HG02973 (cell line): Measurements from ENCODE around the gene RNLS.

Experiments
- ATAC-seq: cut with Tn5 transposase; IDR thresholded peaks from one replicate; pipeline ENCODE4 v1.9.1; 2021; ENCODE audit warnings: moderate library complexity; ENCODE audit not compliant: unreplicated experiment

The RNLS gene

DNA sequence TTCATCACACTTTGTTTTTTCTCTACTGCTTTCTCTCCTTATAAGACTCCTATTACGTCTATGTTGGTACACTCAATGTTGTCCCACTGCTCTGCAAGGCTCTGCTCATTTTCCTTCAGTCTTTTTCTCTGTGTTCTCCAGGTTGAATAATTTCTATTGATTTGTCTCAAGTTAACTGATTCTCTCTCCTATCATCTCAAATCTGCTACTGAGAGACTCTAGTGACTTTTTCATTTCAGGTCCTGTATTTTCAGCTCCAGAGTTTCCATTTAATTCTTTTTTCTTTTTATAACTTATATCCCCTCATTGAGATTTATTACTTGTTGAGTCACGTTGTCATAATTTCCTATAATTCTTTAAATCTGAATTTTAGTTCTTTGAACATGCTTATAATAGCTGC is 100.9 kb downstream of the RNLS start:
- ATAC-seq = no peak

- ATAC-seq = no peak
Observed at GRCh38 chr10:88478256-88478655, 104.9 kb downstream of the RNLS start.

GRCh38 chr10:88477343-88478085 is 105.6 kb downstream of the RNLS start:
- no peak for ATAC-seq

GRCh38 chr10:88474884-88475844 is 108.0 kb downstream of the RNLS start:
- no peak for ATAC-seq

DNA sequence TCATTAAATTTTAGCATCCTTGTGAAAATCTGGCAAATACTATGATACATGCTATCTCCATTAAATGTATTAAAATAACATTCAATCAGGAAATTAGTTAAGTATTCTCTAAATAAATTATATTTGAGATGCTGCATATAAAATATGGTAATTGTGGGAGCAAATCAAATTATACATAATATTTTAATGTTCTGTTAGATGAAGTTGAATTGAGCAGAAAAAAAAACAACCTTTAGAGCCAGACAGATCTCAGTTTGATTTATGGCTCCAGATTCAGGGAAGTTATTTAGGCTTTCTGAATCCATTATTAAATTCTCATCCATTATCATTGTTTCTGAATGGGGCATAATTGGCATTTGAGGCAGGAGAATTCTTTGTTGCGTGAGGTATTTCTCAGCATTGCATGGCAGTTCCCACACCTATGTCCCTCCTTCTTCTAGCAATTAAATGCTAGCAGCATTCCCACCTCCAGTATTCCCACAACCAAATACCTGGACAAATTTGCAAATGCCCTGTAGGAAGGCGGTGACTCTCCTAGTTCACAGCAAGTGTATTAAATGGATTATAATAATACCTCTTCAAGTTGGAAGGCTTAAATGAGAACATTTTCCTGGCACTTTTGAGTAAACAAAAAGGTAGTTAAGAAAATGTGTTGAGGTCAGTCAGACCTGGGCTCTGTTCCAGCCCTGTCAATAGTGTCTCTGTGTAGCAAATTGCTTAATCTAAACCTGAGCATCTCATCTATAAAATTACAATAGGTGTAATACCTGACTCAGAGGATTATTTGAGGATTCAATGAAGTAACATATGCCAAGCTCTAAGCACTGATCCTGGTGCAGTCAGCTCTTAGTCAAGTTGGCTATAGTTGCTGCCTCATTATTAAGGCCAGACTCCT is 108.9 kb downstream of the RNLS start:
- no peak for ATAC-seq

DNA sequence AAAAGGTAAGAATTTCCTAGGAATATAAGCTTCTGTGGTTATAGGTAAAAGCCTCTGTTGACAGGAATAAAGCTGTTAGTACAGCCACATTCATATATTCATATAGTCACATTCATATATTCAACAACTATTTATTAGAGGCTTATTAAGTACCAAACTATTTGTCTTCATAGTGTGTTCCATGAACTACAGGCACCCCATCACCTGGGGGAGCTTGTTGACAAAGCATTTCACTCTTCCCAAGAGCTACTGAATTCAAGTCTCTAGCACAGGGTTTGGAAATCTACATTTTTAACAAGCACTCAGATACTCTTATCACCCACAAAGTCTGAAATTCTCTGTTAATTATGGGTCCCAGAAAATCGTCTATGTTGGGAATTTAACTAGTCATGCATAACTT is 110.6 kb downstream of the RNLS start:
- no peak for ATAC-seq

DNA sequence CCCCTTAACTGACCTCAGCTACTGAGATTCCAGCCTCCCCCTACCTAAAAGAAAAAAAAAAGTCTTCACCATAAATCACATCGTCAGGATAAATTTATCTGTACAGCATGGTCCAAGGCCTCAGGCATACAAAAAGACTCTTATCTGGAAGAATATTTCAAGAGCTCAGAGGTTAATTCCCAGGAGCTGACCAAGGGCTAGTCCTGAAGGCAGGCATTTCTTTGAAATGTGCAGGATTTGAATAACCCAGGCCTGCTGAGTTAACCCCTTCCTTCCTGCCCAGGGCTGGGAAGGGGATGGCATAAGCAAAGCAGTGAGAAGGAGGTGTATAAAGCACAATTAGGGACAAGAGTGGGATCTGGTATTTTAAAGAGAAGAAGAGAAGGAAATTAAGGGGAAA is 111.2 kb downstream of the RNLS start:
- ATAC-seq = no peak

DNA sequence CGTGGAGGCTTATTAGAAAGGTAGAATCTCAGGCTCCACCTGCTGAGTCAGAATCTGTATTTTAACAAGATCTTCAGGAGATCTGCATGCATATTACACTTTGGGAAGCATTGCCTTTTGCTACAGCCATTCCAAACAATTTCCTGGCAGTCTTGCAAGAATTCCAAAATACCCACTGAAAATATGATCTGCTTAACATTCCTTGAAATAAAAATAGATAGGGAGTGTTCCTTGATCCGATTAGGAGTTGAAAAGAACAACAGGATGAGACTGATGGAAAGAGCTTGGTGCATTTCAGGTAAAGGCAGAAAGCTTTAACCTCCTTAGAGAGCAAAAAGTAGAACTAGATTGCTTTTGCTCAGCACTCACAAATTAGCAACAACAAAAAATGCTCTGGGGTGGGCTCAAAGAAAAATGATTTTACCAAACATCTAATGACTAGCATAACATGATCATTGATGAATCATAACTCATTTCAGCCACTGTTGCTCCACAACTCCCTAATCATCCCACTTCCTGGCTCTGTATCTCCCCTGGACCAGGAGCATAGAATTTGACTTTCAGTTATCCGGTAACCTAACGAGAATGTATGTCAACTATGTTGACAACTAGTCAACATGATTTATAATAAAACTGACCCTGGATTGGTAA is 115.2 kb downstream of the RNLS start:
- ATAC-seq = no peak

DNA sequence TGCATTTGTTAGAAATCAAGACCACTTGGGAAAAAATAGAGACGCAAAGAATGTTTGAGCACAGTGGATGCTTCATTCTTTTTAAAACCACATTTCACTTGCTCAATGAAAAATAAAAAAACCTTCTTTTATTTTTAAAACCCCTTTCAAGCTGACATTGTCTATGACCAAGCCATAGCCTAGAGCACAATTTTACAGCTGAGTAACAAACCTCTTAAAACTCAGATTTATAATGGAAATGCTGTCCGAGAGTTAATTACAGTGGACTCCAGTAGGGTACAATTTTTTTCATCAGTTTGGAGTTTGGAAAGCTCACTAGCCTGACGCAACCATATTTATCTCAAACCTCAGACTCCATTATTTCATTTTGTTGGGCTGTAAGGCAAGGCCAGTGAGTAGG is 116.3 kb downstream of the RNLS start:
- ATAC-seq = no peak

DNA sequence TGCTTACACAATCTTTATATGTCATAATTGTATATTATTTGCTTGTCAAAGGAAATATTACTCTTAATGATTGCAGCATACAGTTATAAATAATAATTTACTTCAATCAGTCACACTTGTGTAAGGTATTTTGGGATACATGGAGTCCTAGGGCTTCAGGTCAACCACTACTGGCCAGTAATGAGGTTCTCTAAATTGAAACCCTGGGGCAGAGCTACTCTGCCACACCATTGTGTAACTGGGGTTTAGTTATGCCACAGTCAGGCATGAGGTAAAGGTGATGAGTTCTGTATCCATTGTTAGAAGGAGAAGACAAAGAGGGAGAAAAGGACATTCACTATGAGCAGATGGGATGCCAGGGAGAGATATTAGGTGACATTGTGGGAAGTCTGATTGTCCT is 117.4 kb downstream of the RNLS start:
- no peak for ATAC-seq

GRCh38 chr10:88463811-88464210 is 119.3 kb downstream of the RNLS start:
- ATAC-seq = no peak

- ATAC-seq = no peak
Observed at GRCh38 chr10:88461426-88461825, 121.7 kb downstream of the RNLS start.

DNA sequence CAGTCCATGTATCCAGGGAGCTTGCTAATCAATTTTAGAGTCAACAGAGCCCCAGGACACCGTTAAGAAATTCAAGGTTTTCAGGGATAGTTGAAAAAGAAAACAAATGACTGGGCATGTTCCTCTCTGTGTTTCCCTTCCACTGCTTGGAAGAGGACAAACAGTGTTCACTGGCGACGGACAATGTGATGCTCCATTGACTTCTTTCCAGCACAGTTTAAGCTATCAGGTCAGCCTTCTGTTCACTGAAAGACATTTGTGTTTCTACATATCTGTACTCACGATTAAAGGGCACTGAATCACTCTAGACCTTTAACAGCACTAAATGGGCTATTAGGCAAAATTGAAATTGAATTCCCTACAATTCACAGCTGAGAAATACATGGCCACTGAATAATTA is 123.6 kb downstream of the RNLS start:
- no peak for ATAC-seq

DNA sequence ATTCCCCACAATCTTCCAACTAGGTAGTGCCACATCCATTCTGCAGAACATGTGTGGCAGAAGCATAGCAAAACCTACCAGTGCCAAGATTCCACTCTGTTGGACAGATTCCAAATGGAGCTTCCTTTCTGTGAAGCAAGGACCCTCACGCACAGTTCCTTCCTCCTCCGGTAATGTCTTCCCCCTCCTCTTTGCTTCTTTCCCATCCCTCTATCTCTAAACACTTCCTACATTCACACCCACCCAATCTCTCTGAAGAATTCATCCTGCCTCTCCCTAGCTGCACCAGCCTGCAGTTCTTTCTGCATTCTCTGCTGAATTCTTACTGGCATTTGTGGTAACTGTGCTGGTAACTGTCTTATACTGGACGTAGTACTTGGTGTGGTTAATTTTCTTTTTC is 124.9 kb downstream of the RNLS start:
- ATAC-seq = no peak

GRCh38 chr10:88457660-88458059 is 125.5 kb downstream of the RNLS start:
- no peak for ATAC-seq

DNA sequence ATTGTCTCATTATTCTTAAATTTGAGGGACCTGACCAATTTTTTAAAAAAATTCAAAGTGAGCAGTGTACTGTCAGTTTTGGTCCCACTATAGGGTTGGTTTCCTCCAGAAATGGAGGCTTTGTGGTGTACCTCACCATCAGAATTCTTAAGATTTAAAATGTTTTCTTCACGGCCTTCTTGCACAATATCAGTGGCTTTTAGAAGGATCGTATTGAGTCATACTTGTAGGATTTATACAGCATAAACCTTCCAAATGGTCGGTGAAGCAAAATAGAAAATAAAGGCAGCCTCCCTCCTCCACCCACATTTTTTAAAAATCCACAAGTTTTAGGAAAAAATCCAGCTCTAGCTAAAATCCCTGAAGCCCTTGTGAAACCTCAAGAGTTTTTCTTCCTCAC is 126.4 kb downstream of the RNLS start:
- no peak for ATAC-seq

DNA sequence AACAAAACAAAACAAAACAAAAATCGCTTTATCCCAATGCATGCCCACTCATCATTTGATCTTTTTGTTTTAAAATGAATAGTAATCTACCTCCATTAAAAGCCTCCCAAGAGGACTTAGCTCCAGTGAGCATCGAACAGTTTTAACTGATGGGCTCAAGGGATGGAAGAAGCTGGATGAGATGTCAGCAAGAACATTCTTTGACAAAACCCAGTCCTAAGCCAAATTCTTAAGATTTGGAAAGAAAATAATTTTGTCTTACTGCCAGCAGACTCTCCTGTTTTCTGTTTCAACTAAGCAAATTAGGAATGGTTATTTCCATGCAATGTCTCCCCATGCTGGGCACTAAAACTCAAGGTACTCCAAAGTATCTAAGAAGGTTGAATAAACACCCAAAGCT is 127.3 kb downstream of the RNLS start:
- no peak for ATAC-seq

GRCh38 chr10:88450201-88450600 is 132.9 kb downstream of the RNLS start:
- ATAC-seq = no peak

DNA sequence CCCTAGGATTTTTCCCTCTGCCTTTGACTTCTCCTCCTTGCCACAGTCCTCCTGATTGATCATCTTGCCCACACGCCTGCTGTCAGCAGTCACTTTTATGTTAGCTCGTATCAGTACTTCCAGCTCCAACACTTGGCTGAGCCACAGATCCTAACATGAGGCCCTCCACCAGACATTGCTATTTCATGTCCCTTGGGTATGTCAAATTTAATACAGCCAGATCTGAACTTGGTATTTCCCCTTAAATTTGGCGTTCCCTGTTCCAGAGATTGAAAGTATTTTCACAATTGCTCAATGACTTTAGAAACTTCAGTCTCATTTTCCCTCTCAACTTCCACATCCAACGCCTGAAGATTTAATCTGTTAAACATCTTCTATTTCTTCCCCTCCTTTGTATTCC is 140.4 kb downstream of the RNLS start:
- no peak for ATAC-seq

- ATAC-seq = no peak
Observed at GRCh38 chr10:88440541-88440940, 142.6 kb downstream of the RNLS start.

DNA sequence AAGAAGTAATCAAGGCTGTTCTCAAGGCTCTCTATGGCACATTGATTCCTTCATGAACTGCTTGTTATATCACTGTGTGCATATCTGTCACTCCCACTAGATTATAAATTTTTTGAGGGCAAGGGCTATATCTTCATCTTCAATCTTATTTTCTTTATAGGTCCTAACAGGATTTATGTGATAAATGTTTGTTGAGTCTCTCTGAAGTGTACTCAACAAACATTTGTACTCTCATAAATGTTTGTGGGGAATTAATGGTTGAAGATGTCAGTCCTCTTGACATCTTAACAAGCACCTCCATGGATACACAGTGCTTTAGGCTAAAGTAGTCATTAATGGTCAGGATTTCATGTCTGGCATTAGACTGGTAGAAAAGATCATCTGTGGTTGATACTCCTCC is 143.2 kb downstream of the RNLS start:
- no peak for ATAC-seq
